ENCODE data around the gene ANK2.

ANK2 gene

GRCh38 chr4:113433116-113433515 is 383.7 kb downstream of the ANK2 start:
- in situ Hi-C loops (cut with MboI; ENCODE audit: low sequenced_read_pairs) = no loop called here

Data from HL-60/S4 (cell line).